HEK293 (cell line): Measurements from ENCODE around the gene GCNA.

Experiments
- CTCF ChIP-seq: fragments of 450-650 bp; formaldehyde crosslinking; IDR thresholded peaks from 2 replicates; pipeline ENCODE4 v1.5.1; 2016; ENCODE audit warnings: missing biosample characterization, missing genetic modification characterization
- GFI1B ChIP-seq: fragments of 450-650 bp; formaldehyde crosslinking; IDR thresholded peaks from 2 replicates; pipeline ENCODE4 v1.5.1; 2016; ENCODE audit warnings: missing biosample characterization, missing genetic modification characterization
- KLF7 ChIP-seq: fragments of 450-650 bp; formaldehyde crosslinking; IDR thresholded peaks from 2 replicates; pipeline ENCODE4 v1.5.1; 2016; ENCODE audit warnings: missing biosample characterization, missing genetic modification characterization, borderline replicate concordance
- MYNN ChIP-seq: fragments of 450-650 bp; formaldehyde crosslinking; IDR thresholded peaks from 2 replicates; pipeline ENCODE4 v1.5.1; 2016; ENCODE audit warnings: missing biosample characterization, missing genetic modification characterization, borderline replicate concordance
- REPIN1 ChIP-seq: fragments of 450-650 bp; formaldehyde crosslinking; IDR thresholded peaks from 2 replicates; pipeline ENCODE4 v1.5.1; 2017; ENCODE audit warnings: missing biosample characterization, missing genetic modification characterization, low read depth
- ZBTB1 ChIP-seq: fragments of 450-650 bp; formaldehyde crosslinking; IDR thresholded peaks from 2 replicates; pipeline ENCODE4 v1.5.1; 2016; ENCODE audit warnings: missing biosample characterization, missing genetic modification characterization
- ZBTB49 ChIP-seq: fragments of 450-650 bp; formaldehyde crosslinking; IDR thresholded peaks from 2 replicates; pipeline ENCODE4 v1.5.1; 2016; ENCODE audit warnings: missing biosample characterization, missing genetic modification characterization, low read depth
- ZNF274 ChIP-seq, 2 experiments: fragments of 200-500 bp in 1 of 2; fragments of 450-650 bp in 1 of 2; sonication (Bioruptor generic) in 1 of 2; formaldehyde crosslinking in 1 of 2; IDR thresholded peaks; 2 replicates each; pipeline versions ENCODE4 v1.5.1 to v1.6.1; 2014 to 2016; ENCODE audit warnings: borderline replicate concordance in 1 of 2, inconsistent platforms in 1 of 2, low read length in 1 of 2, missing biosample characterization in 1 of 2, missing genetic modification characterization in 1 of 2
- ZNF561 ChIP-seq: fragments of 450-650 bp; IDR thresholded peaks from 2 replicates; pipeline ENCODE4 v1.5.1; 2018; ENCODE audit warnings: missing biosample characterization, missing genetic modification characterization, borderline replicate concordance
- ZNF626 ChIP-seq: fragments of 450-650 bp; sonication (Bioruptor Pico); formaldehyde crosslinking; IDR thresholded peaks from 2 replicates; pipeline ENCODE4 v1.5.1; 2018; ENCODE audit warnings: missing biosample characterization, missing genetic modification characterization, inconsistent platforms
- ZNF792 ChIP-seq: fragments of 450-650 bp; formaldehyde crosslinking; IDR thresholded peaks from 2 replicates; pipeline ENCODE4 v1.5.1; 2016; ENCODE audit warnings: missing biosample characterization, missing genetic modification characterization

- TF ChIP-seq ZNF561 (tag by site-specific recombination) (no peak), GFI1B (tag by site-specific recombination) (no peak), REPIN1 (tag by site-specific recombination) (no peak), ZNF792 (tag by site-specific recombination) (no peak), KLF7 (tag by site-specific recombination) (no peak), ZNF274 (IDR thresholded peaks at IDR 0.05; ENCODE audit: low read length) (no peak), ZNF274 (tag by site-specific recombination; IDR thresholded peaks at IDR 0.05; ENCODE audit: borderline replicate concordance) (no peak), ZNF626 (tag by site-specific recombination) (no peak), CTCF (tag by site-specific recombination) (no peak), ZBTB49 (tag by site-specific recombination) (no peak), MYNN (tag by site-specific recombination) (no peak), ZBTB1 (tag by site-specific recombination) (no peak)
Measured at GRCh38 chrX:71532078-71532752, 46.0 kb upstream of the GCNA start.
